Fibroblast of pulmonary artery (primary cell): ENCODE data around the gene MICU2.
A peak's percentile ranks its signal among the peaks of the same experiment; 100 is the strongest.
"Not testable (repeated sequence)": the region's sequence is repeated elsewhere in the genome, so short reads cannot be mapped to it uniquely, and the experiment has no call there.

Experiments
- DNase-seq: peaks from one replicate; pipeline ENCODE4 v3.0.0-alpha.2; 2010; ENCODE audit warnings: low read depth
- H3K4me3 ChIP-seq: replicated peaks from 2 replicates; pipeline ENCODE4 v1.5.1; 2011; ENCODE audit warnings: low read depth, mild to moderate bottlenecking, control low read depth, low read length, moderate library complexity
- CTCF ChIP-seq: IDR thresholded peaks from 2 replicates; pipeline ENCODE4 v1.5.1; 2011; ENCODE audit warnings: mild to moderate bottlenecking, control low read depth, low read length, inconsistent platforms; ENCODE audit errors: missing control alignments

The MICU2 gene

GRCh38 chr13:21567714-21568113, 36.3 kb downstream of the MICU2 start:
- TF ChIP-seq CTCF = no peak
- no peak overlapping the region for H3K4me3 ChIP-seq
- peak; percentile 61 for DNase-seq

- peak; percentile 29 for DNase-seq
- peak; percentile 49 for TF ChIP-seq CTCF
- H3K4me3 ChIP-seq = no peak overlapping the region
Observed at GRCh38 chr13:21557995-21558394, 46.0 kb downstream of the MICU2 start.

GRCh38 chr13:21556051-21556450, 47.9 kb downstream of the MICU2 start:
- TF ChIP-seq CTCF = no peak
- no peak overlapping the region for H3K4me3 ChIP-seq
- peak; percentile 16 for DNase-seq

DNA sequence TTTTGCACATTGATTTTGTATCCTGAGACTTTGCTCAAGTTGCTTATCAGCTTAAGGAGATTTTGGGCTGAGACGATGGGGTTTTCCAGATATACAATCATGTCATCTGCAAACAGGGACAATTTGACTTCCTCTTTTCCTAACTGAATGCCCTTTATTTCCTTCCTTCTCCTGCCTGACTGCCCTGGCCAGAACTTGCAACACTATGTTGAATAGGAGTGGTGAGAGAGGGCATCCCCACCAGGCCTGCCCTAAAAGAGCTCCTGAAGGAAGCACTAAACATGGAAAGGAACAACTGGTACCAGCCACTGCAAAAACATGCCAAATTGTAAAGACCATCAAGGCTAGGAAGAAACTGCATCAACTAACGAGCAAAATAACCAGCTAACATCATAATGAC, 50.7 kb downstream of the MICU2 start:
- not testable (repeated sequence) for H3K4me3 ChIP-seq, DNase-seq

- DNase-seq = no peak
- no peak overlapping the region for H3K4me3 ChIP-seq
- no peak for TF ChIP-seq CTCF
Observed at GRCh38 chr13:21550918-21551317, 53.1 kb downstream of the MICU2 start.

DNA sequence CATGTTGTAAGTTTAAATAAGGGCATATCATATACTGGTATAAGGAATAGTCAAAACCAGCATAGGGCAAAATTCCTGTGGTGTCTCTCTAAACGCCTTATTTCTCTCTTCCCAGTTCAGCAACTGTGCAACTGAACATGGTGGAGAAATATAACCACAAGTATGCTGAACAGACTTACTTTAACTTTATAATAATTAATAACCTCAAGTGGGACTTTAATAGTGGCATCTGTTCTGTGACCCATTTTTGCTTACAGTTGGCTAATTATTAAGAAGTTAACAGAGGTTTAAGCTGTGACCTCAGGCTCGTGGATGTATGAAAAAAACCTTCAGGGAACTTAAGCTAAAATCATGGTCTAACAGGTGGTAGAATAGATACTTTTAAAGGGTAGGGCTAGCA, 54.3 kb downstream of the MICU2 start:
- DNase-seq = no peak
- H3K4me3 ChIP-seq = no peak overlapping the region
- TF ChIP-seq CTCF = no peak

GRCh38 chr13:21548577-21548976, 55.4 kb downstream of the MICU2 start:
- TF ChIP-seq CTCF = no peak
- H3K4me3 ChIP-seq = no peak overlapping the region
- no peak for DNase-seq

GRCh38 chr13:21546372-21546771, 57.6 kb downstream of the MICU2 start:
- peak; percentile 29 for DNase-seq
- TF ChIP-seq CTCF = no peak
- H3K4me3 ChIP-seq = no peak overlapping the region
